ENCODE results near the gene WDR33.

WDR33 gene

GRCh38 chr2:127690696-127691095, 120.3 kb downstream of the WDR33 start:
- no peak overlapping the region for H3K4me3 ChIP-seq (ENCODE audit: low read depth in 1 of 2, low read length in 1 of 2)
- TF ChIP-seq CTCF (IDR thresholded peaks at IDR 0.05), result no peak

DNA sequence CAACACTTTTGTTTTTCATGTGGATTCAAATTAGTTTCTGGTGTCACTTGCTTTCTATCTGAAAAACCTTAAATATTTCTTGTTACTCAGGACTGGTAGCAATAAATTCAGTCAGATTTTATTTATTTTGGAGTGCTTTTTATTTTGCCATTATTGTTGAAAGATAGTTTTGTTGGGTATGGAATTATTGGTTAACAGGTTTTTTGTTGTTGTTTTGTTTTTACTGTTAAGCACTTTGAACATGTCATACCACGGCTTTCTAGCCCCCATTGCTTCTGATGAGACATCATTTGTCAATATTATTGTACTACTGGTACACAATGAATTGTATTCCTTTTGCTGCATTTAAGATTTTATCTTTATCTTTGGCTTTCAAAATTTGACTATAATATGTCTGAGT, 122.6 kb downstream of the WDR33 start:
- H3K4me3 ChIP-seq (ENCODE audit: low read depth in 1 of 2, low read length in 1 of 2), result no peak overlapping the region
- H3K27me3 ChIP-seq, result peaks cover 24% of the 10 kb centered on the region
- no peaks in the 10 kb centered on the region for H3K4me1 ChIP-seq (ENCODE audit: control insufficient read depth in 1 of 2, insufficient read depth in 1 of 2, low read depth in 1 of 2, low read length in 1 of 2)
- H3K27ac ChIP-seq, result no peak overlapping the region
- peaks cover 8% of the 10 kb centered on the region for H3K9me3 ChIP-seq
- no peaks in the 10 kb centered on the region for H3K36me3 ChIP-seq
- no peak for TF ChIP-seq CTCF (IDR thresholded peaks at IDR 0.05)

More at GRCh38 chr2:127690696-127691095, 120.3 kb downstream of the WDR33 start:
- Histone ChIP-seq H3K4me1 (ENCODE audit: control insufficient read depth in 1 of 2, insufficient read depth in 1 of 2, low read depth in 1 of 2, low read length in 1 of 2) (peaks cover 0 to 5% of the 10 kb centered on the region in 2 experiments), H3K27ac (no peak overlapping the region), H3K36me3 (no peaks in the 10 kb centered on the region), H3K27me3 (peaks cover 32% of the 10 kb centered on the region), H3K9me3 (peaks cover 8% of the 10 kb centered on the region)

GRCh38 chr2:127685410-127686080, 125.4 kb downstream of the WDR33 start:
- Histone ChIP-seq H3K27me3 (peaks cover 43% of the 10 kb centered on the region), H3K4me3 (ENCODE audit: low read depth in 1 of 2, low read length in 1 of 2) (no peak overlapping the region), H3K4me1 (ENCODE audit: control insufficient read depth in 1 of 2, insufficient read depth in 1 of 2, low read depth in 1 of 2, low read length in 1 of 2) (no peaks in the 10 kb centered on the region), H3K36me3 (no peaks in the 10 kb centered on the region), H3K27ac (no peak overlapping the region), H3K9me3 (peaks cover 5% of the 10 kb centered on the region)
- TF ChIP-seq CTCF (IDR thresholded peaks at IDR 0.05), result no peak

DNA sequence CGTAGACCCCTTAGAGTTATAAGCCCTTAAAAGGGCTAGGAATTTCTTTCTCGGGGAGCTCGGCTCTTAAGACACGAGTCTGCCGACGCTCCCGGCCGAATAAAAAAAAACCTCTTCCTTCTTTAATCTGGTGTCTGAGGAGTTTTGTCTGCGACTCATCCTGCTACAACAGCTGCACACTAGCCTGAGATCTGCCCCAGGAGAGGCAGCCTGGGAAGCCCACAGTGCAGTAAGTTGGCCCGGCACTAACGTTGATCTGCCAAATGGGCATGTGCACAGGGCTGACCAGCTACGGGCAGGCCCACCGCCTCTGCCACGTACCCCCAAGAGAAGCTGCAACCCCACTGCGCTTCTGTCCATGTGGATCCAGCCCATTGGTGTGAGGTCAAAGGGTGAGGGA, 127.2 kb downstream of the WDR33 start:
- Histone ChIP-seq H3K36me3 (no peaks in the 10 kb centered on the region), H3K27ac (no peak overlapping the region), H3K27me3 (peaks cover 59% of the 10 kb centered on the region), H3K4me3 (ENCODE audit: low read depth in 1 of 2, low read length in 1 of 2) (no peak overlapping the region), H3K4me1 (ENCODE audit: control insufficient read depth in 1 of 2, insufficient read depth in 1 of 2, low read depth in 1 of 2, low read length in 1 of 2) (no peaks in the 10 kb centered on the region), H3K9me3 (no peaks in the 10 kb centered on the region)
- no peak for TF ChIP-seq CTCF (IDR thresholded peaks at IDR 0.05)

DNA sequence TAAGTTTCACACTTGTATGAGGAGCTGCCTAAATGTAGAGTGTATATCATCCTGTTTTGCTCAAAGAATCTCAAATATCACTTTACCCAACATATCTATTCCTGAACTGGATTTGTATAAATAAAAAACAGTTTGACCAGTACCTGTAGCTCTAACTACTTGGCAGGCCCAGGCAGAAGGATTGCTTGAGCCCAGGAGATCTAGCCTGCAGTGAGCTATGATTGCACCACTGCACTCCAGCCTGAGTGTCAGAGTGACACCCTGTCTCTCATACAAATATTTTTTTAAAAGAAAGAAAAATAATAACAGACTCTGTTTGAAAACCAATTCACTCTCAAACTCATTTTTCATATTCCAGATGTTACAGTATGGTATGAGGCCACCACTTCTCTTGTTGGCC, 127.9 kb downstream of the WDR33 start:
- Histone ChIP-seq H3K9me3 (no peaks in the 10 kb centered on the region), H3K27ac (no peak overlapping the region), H3K27me3 (peaks cover 60% of the 10 kb centered on the region), H3K4me1 (ENCODE audit: control insufficient read depth in 1 of 2, insufficient read depth in 1 of 2, low read depth in 1 of 2, low read length in 1 of 2) (no peaks in the 10 kb centered on the region), H3K36me3 (no peaks in the 10 kb centered on the region), H3K4me3 (ENCODE audit: low read depth in 1 of 2, low read length in 1 of 2) (no peak overlapping the region)
- no peak for TF ChIP-seq CTCF (IDR thresholded peaks at IDR 0.05)
